Natural killer cell (primary cell): ENCODE data around the gene LMAN2. TPM values are rescaled to one million over a fixed set of nuclear protein-coding genes. Genes with fewer than 3 reads are reported as not detected.

Source experiments
- ATAC-seq, 3 donors: fragments of 150-1000 bp in 2 of 3; fragments of 200-7000 bp in 1 of 3; cut with Tn5 transposase; 1 replicate in 1 of 3; 2 replicates in 2 of 3; pipeline ENCODE4 v1.10.0; 2021; ENCODE audit warnings: mild to moderate bottlenecking in 2 of 3, moderate library complexity in 2 of 3
- DNase-seq, 2 donors: peaks; one replicate each; pipeline versions ENCODE4 v3.0.0 to v3.0.0-alpha.2; 2013 to 2021; ENCODE audit warnings: mixed read lengths in 1 of 2
- H3K27ac ChIP-seq: one replicate; pipeline ENCODE4 v1.5.1; 2013; ENCODE audit warnings: mild to moderate bottlenecking, low read length
- H3K27me3 ChIP-seq: one replicate; pipeline ENCODE4 v1.6.1; 2013; ENCODE audit warnings: low read length; ENCODE audit not compliant: control insufficient read depth, insufficient read depth
- H3K36me3 ChIP-seq: one replicate; pipeline ENCODE4 v1.6.1; 2013; ENCODE audit warnings: low read length; ENCODE audit not compliant: control insufficient read depth, insufficient read depth
- H3K4me1 ChIP-seq: one replicate; pipeline ENCODE4 v1.6.1; 2013; ENCODE audit warnings: low read length; ENCODE audit not compliant: control insufficient read depth, insufficient read depth
- H3K4me3 ChIP-seq: one replicate; pipeline ENCODE4 v1.5.1; 2013; ENCODE audit warnings: low read length
- H3K9me3 ChIP-seq: one replicate; pipeline ENCODE4 v1.6.1; 2013; ENCODE audit warnings: low read length; ENCODE audit not compliant: control insufficient read depth, insufficient read depth
- H3K27ac Mint-ChIP-seq, 2 donors: one replicate each; pipeline ENCODE4 v1.8.0; 2022; ENCODE audit warnings: mild to moderate bottlenecking in 2 of 2, mixed read lengths in 2 of 2, moderate library complexity in 1 of 2
- H3K27me3 Mint-ChIP-seq, 2 donors: one replicate each; pipeline ENCODE4 v1.8.0; 2022; ENCODE audit warnings: low read depth in 2 of 2, mixed read lengths in 2 of 2
- H3K36me3 Mint-ChIP-seq: one replicate; pipeline ENCODE4 v1.8.0; 2022; ENCODE audit warnings: mixed read lengths
- H3K4me1 Mint-ChIP-seq, 2 donors: one replicate each; pipeline ENCODE4 v1.8.0; 2022; ENCODE audit warnings: mixed read lengths in 2 of 2
- H3K4me3 Mint-ChIP-seq: one replicate; pipeline ENCODE4 v1.8.0; 2022; ENCODE audit warnings: mild to moderate bottlenecking, moderate library complexity, mixed read lengths
- H3K9me3 Mint-ChIP-seq, 2 donors: one replicate each; pipeline ENCODE4 v1.8.0; 2022; ENCODE audit warnings: mixed read lengths in 2 of 2
- WGBS: methylation state at CpG from one replicate; pipeline ENCODE4 v1.1.7; 2013; ENCODE audit warnings: missing lambda C conversion rate; ENCODE audit not compliant: insufficient coverage; 5-methylcytosine and 5-hydroxymethylcytosine counted together
- intact Hi-C: fragments of 100-400 bp; cut with micrococcal nuclease; formaldehyde crosslinking; loops from one replicate; pipeline ENCODE4 v1.14.2; 2022
- total RNA-seq, 4 donors: library from RNA; stranded (reverse); fragments of 120-200 nt in 1 of 4; gene quantifications; one replicate each; pipeline versions ENCODE4 v1.2.3 to v1.2.4, GENCODE V29; 2013 to 2022
- TF ChIP-seq, protein P1 (sequence below): fragments of 200-600 bp; IDR thresholded peaks from one replicate; pipeline ENCODE4 v1.8.0; 2022; ENCODE audit warnings: antibody characterized with exemption

Gene LMAN2
- total RNA-seq, 3 donors from 2014 or later (not counting 1 experiment from before 2014, with no cell fraction given), result 112 to 124 (median 114) TPM

DNA sequence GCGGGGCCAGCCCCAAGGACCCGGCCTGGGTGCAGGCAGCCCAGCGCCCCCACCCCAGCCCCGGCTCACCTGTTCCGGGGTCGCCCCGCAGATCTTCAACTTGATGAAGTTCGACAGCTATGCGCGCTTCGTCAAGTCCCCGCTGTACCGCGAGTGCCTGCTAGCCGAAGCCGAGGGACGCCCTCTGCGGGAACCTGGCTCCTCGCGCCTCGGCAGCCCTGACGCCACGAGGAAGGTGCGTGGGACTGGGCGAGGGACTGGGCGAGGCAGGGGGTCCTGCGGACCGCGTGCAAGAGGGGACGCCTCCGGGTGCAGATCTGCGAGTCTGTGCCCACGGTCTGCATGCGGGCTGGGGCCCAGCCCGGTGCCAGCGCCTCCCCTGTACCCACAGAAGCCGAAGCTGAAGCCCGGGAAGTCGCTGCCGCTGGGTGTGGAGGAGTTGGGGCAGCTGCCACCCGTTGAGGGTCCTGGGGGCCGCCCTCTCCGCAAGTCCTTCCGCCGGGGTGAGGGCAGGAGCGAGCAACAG lies 15.9 kb upstream of the LMAN2 start:
- intact Hi-C loops, result no loop called here
- TF ChIP-seq, protein P1, sequence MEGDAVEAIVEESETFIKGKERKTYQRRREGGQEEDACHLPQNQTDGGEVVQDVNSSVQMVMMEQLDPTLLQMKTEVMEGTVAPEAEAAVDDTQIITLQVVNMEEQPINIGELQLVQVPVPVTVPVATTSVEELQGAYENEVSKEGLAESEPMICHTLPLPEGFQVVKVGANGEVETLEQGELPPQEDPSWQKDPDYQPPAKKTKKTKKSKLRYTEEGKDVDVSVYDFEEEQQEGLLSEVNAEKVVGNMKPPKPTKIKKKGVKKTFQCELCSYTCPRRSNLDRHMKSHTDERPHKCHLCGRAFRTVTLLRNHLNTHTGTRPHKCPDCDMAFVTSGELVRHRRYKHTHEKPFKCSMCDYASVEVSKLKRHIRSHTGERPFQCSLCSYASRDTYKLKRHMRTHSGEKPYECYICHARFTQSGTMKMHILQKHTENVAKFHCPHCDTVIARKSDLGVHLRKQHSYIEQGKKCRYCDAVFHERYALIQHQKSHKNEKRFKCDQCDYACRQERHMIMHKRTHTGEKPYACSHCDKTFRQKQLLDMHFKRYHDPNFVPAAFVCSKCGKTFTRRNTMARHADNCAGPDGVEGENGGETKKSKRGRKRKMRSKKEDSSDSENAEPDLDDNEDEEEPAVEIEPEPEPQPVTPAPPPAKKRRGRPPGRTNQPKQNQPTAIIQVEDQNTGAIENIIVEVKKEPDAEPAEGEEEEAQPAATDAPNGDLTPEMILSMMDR, result no peak
- peaks cover 24 to 51% of the 10 kb centered on the region in 2 donors for H3K4me1 Mint-ChIP-seq
- no peaks in the 10 kb centered on the region for H3K9me3 ChIP-seq
- H3K36me3 ChIP-seq, result peaks cover 65% of the 10 kb centered on the region
- H3K4me3 Mint-ChIP-seq, result no peak overlapping the region
- no peak overlapping the region for H3K4me3 ChIP-seq
- no peaks in the 10 kb centered on the region for H3K9me3 Mint-ChIP-seq
- no peaks in the 10 kb centered on the region for H3K27me3 ChIP-seq
- no peak overlapping the region for H3K27ac ChIP-seq
- H3K27me3 Mint-ChIP-seq, result no peaks in the 10 kb centered on the region
- no peaks in the 10 kb centered on the region for H3K36me3 Mint-ChIP-seq
- DNase-seq, result no peak
- WGBS, result 96% methylated on average over 46 of the region's 46 CpGs
- ATAC-seq, result no peak
- H3K27ac Mint-ChIP-seq, result no peak overlapping the region
- H3K4me1 ChIP-seq, result peaks cover 50% of the 10 kb centered on the region

DNA sequence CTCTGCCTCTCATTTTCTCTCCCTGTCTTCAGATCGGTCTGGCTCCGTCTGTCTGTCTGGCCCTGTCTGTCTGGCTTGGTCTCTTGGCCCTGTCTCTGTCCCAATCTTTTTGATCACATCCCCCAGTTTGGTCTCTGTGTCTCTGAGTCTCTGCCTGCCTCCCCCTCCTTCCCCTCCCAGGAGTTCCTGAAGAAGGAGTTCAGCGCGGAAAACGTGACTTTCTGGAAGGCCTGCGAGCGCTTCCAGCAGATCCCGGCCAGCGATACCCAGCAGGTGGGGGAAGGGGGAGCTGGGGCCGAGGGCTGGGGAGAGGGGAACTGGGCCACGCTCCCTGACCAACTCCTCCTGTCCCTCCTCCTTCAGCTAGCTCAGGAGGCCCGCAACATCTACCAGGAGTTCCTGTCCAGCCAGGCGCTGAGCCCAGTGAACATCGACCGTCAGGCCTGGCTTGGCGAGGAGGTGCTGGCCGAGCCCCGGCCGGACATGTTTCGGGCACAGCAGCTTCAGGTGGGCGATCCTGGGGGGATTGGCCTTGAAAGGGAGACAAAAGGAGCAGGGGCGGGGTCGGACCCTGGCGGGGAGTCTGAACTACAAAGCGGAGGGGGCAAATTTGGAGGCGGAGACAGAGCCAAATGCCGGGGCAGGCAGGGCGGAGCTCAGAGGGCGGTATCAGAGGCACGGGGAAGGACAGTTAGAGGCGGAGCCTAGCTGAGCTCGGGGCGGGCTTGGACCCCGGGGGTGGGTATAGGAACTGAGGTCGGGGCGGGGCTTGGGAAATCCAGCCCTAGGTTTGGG lies 15.3 kb upstream of the LMAN2 start:
- Mint-ChIP-seq H3K27ac (peak overlapping the region in 1 of 2 donors; percentile 37), H3K4me3 (no peak overlapping the region), H3K4me1 (peaks cover 25 to 51% of the 10 kb centered on the region in 2 donors), H3K36me3 (no peaks in the 10 kb centered on the region), H3K27me3 (no peaks in the 10 kb centered on the region), H3K9me3 (no peaks in the 10 kb centered on the region)
- ATAC-seq (no peak), DNase-seq (no peak)
- Histone ChIP-seq H3K27ac (no peak overlapping the region), H3K4me3 (no peak overlapping the region), H3K36me3 (peaks cover 62% of the 10 kb centered on the region), H3K4me1 (peaks cover 50% of the 10 kb centered on the region), H3K27me3 (no peaks in the 10 kb centered on the region), H3K9me3 (no peaks in the 10 kb centered on the region)
- WGBS, result 94% methylated on average over 34 of the region's 36 CpGs
- TF ChIP-seq, protein P1, result no peak
- intact Hi-C loops, result no loop called here

DNA sequence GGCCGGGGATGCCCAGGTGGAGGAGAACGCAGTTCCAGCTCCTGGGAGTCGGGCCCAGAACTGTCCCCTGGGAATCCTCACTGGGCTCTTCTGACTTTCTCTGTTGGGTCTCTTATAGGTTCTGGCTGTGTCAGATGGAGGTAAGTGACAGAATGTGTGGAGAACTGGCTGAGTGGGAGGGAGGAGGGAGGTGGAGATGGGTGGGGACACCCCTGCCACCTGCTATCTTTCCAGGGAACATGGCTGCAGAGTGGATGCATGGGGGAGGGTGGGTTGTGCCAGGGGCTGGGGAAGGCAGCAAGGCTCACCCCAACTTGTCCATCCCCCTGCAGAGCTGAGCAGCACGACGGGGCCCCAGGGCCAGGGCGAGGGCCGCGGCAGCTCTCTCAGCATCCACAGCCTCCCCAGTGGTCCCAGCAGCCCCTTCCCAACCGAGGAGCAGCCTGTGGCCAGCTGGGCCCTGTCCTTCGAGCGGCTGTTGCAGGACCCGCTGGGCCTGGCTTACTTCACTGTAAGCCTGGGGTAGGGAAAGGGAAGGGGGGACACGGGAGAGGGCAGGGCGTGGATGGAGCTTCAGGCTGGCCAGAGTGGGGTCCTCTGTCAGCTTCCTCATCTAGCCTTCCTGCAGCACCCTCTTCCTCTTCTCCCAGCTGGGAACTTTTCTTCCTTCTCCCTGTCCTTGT lies 14.5 kb upstream of the LMAN2 start:
- no peak for ATAC-seq
- H3K9me3 Mint-ChIP-seq, result no peaks in the 10 kb centered on the region
- H3K27me3 ChIP-seq, result no peaks in the 10 kb centered on the region
- H3K36me3 Mint-ChIP-seq, result no peaks in the 10 kb centered on the region
- no peaks in the 10 kb centered on the region for H3K9me3 ChIP-seq
- peaks cover 50% of the 10 kb centered on the region for H3K4me1 ChIP-seq
- no peaks in the 10 kb centered on the region for H3K27me3 Mint-ChIP-seq
- H3K4me3 ChIP-seq, result no peak overlapping the region
- H3K27ac ChIP-seq, result no peak overlapping the region
- WGBS, result 97% methylated on average over 14 of the region's 14 CpGs
- peaks cover 24 to 49% of the 10 kb centered on the region in 2 donors for H3K4me1 Mint-ChIP-seq
- no peak for DNase-seq
- intact Hi-C loops, result no loop called here
- H3K27ac Mint-ChIP-seq, result peak overlapping the region in 1 of 2 donors; percentile 37
- peaks cover 55% of the 10 kb centered on the region for H3K36me3 ChIP-seq
- no peak overlapping the region for H3K4me3 Mint-ChIP-seq
- TF ChIP-seq, protein P1, result no peak
